ENCODE results near the gene ZCCHC24.

The ZCCHC24 gene

GRCh38 chr10:79430936-79431335 is 14.5 kb downstream of the ZCCHC24 start:
- DNase-seq, result no peak

DNA sequence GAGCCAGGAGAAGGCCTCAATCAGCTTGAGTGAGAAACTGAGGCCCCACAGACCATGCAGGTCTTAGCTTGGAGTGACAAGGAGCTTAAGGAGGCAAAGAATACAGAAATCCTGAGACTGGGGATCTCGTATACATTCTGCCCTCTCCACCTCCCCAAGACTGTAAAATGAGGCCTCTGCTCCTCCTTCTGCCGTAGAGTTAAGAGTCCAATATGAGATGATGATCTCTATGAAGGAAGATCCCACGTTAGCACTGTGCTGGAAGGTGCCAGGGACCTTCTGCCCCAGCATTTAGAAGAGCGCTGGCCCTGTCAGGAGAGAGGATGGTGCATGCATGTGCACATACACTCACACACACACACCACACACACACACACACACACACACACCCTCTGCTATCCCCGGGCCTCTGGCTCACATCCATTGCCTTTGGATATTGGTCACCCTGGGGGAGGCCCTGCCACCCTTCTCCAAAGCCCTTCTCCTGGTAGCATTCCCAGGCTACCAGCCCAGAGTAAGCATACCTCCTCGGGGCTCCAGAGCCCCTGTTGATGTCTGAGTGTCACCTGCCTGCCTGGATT is 15.0 kb downstream of the ZCCHC24 start:
- DNase-seq, result no peak

DNA sequence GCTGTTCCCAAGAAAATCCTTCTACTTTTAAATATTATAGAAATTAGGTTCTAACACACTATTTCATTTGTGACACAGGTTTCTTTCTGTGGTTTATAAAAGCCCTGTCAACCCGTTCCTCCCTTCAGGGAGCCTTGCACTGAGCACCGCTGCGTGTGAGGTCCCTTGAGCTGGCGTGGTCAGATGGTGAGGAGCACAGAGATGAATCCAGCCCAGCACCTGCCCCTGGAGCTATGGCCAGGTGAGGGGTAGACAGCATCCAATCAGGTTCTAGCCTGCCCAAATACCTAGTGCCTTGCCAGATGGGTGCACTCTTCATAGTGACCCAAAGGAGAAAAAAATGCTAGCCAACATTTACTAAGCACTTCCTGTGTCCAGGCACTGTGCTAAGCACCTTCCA is 15.7 kb downstream of the ZCCHC24 start:
- DNase-seq, result no peak

DNA sequence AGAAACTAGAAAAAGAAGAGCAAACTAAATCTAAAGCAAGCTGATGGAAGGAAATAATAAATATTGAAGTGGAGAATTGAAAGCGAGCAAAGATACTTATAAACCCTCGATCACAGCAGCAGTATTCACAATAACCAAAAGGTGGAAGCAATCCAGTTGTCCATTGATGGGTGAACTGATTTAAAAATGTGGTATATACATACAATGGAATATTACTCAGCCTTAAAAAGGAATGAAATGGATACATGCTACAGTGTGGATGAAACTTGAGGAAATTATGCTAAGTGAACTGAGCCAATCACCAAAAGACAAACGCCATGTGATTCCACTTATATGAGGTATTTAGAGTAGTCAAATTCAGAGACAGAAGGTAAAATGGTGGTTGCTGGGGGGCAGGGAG is 17.5 kb downstream of the ZCCHC24 start:
- no peak for DNase-seq

DNA sequence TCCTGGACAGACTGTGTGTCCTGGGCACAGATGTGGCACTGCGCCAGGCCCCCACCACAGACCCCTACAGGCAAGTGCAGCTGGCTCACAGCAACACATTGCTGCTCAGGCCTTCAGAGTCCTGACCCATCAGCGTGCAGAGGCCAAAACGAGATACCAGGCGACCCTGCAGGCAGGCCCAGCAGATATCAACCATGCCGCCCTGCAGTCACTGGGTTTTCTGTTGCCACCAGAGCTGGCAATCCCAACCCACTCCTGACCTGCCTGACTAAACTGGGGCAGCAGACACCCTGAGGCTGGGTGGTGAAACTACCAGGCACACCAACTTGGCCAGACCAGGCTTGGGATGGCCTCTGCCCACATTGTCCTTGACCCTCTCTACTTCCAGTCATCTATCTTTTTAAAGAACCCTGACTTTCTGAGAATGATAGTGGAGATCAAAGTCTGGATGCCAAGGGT is 20.3 kb downstream of the ZCCHC24 start:
- no peak for DNase-seq

- no peak for DNase-seq
Measured at GRCh38 chr10:79424221-79425073, 21.0 kb downstream of the ZCCHC24 start.

GRCh38 chr10:79422178-79422892 is 23.1 kb downstream of the ZCCHC24 start:
- DNase-seq, result no peak

DNA sequence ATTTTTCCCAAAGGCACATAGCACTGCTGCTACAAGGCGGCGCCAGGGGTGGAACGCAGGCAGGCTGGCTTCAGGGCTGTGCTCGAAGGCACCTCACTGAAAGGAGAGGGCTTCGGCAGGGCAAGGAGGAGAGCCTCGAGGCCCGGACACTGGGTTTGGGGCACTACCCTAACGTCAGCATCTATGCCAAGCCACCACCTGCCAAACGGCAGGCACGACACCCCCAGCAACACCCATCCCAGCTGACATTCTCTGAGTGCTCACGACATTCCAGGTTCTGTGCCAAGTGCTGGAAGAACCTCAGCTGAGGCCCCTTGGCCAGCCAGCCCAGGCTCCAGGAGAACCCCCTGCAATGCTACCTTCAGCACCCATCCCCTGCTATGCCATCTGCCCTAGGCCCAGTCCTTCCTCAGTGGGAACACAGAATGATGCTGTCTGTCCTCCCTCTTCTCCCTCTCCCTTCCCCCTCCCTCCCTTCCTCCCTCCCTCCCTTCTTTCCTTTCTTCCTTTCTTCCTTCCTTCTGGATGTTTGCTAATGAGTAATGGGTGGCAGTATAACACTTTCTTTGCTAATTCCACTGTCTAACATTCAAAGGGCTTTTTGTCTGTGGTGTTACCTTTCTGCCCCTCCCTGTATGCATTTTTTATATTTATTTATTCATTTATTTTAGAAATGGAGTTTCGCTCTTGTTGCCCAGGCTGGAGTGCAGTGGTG is 24.3 kb downstream of the ZCCHC24 start:
- DNase-seq, result no peak

GRCh38 chr10:79418886-79419595 is 26.4 kb downstream of the ZCCHC24 start:
- DNase-seq, result no peak

DNA sequence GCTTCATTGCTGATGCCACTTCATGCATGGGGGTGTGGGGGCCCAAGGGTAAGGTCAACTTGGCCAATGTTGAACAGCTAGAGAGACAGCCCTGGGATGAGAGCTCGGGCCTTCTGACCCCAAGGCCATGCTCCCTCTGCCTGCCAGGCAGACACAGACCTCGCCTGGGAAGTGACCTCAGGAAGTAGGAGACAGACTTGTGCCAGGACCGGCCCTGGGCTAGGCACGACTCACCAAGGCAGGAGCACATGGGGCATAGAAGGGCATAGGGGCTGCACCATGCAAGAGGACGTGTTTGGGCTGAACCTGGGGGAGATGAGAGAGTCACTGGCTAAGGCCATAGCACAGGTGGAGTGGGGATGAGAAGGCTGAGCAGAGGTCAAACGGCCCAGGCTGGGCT is 27.1 kb downstream of the ZCCHC24 start:
- DNase-seq, result no peak

DNA sequence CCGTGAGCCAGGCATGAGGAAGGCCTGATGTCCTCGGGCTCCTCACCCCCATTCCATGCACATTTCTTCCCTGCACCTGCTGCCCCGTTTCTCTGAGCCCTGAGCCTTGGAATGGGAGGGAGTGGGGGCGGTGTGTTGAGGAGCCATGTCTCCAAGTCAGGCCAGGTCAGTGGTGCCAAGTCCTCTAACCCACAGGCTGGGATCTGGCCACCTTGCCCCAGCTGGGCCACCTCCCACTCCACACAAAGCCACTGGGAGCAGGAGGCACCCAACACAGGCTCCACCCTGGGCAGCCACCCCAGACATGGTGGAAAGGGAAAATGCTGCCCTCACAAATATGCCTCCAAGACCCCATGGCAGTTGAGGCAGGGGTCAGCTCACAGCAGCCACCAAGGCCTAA is 27.7 kb downstream of the ZCCHC24 start:
- no peak for DNase-seq

- DNase-seq, result no peak
Measured at GRCh38 chr10:79417266-79417665, 28.2 kb downstream of the ZCCHC24 start.

DNA sequence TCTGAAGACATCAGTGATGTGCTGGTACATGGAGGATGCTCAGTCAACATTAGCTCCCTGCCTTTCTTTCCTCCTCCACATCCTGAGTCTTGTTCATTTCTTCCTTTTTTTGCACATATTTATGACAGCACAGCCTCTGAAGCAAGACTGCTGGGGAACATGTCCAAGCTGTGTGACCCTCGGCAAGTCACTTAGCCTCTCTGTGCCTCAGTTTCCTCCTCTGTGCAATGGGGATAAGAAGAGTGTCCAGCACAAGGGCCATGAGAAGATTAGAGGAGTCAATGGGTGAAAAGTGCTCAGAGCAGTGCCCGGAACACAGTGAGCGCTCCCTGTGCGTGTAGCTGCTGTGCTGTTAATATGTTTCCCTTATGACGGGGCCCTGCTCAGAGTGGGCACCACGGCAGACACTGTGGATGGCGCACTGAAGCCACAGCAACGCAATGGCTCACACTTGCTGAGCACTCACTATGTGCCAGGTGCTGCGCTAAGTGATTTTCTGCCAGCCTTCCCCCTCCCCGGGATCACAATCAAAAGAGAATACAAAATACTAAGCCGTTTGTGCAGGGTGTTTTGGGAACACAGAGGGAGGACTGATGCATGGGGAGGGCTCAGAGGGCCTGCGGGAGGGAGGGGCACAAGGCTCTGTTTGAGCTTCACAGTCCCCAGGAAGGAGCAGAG is 28.7 kb downstream of the ZCCHC24 start:
- no peak for DNase-seq

DNA sequence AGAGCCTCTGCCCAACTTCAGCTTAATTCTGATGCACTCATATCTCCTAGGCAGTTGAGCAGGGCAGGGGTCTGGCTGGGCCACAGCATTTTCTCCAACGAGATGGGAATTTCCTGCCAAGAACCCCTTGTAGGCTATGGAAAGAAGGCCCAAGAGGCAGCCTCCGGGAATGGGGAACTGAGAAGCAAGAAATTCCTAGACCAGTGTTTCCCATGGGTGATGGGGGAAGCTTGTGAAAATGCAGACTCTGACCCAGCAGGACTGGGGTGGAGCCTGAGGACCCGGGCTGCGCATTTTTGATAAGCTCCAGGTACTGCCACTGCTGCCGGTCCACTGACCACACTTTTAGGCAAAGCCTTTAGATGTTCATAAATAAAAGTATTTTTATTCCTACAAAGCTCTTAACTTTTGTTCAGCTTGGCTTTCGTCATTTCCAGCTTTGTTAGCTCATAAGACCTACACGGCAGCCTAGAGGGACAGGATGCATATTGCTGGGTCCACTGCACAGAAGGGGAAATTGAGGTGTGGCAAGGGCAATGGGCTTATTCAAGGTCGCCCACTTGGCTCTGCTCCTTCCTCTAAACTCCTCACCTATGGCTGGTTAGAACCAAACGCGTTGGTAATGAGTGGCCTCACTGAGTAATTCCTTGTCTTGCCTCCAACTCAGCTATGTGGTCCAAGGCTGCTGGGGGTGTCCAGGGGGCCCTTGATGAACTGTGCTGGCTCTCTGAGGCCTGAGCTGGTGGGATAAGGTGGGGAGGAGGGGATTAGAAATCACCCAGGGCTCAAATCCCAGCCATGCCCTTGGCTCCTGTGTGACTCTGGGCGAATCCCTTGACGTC is 29.5 kb downstream of the ZCCHC24 start:
- DNase-seq, result no peak

GRCh38 chr10:79414714-79415113 is 30.7 kb downstream of the ZCCHC24 start:
- no peak for DNase-seq

DNA sequence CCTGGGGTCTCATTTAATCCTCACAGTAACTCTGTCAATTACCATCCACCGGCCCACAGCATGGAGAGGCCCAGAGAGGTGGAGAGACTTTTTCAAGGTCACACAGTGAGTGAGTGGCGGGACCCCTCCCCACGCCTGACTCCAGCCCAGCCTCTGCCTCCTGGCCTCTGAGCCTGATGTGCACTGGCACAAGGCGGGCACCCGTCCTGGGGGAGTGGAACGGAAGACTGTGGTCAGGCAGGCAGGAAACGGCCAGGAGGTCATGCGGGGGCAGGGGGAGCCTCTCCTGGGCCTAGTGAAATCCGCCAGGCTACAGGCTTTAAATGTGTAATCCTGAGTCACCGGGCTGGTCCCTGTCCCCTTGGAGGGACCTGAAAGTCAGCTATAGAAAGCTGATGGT is 32.2 kb downstream of the ZCCHC24 start:
- no peak for DNase-seq

- DNase-seq, result no peak
Measured at GRCh38 chr10:79412516-79412915, 32.9 kb downstream of the ZCCHC24 start.

DNA sequence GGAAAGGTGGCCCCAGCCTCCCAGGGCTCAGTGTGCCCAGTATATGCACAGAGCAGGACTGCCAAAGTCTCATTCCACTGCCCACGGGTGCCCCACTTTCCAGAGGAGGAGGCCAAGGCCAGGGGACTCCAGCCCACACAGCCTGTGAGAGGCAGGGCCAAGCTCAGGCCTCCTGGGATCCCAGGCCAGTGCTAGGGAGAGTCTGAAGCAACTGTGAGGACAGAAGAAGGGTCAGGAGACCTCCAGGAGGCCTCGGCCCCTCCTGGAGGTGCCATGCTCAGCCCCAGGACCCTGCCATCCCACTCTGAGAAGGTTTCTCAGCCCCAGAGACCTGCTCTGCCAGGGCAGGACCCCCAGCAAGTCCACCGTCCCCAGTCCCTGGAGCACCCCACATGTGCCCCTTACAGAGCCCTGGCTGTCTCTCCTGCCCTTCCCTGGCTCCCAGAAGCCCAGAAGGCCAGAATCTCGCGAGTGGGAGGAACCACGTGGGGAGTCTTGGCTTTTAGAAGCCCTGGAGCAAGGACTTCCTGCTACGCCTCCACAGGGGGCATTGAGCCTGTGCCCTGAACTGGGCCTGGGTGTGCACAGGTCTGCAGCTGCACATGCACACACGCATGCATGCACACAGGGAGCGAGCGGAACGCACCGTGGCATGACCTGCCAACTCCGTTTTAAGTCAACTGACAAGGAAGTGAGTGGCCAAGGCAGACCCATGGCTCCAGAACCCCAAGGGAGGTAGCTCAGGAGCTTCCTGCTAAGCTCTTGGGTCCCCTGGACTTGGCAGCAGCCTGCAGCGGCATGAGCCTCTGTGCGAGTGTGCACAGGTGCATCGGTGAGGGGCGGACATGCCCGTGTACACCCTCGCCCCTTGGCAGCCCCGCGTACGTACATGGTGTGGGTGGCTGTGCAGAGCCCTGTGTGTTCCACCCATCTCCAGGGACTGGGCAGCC is 33.6 kb downstream of the ZCCHC24 start:
- DNase-seq, result peak; percentile 45

- DNase-seq, result no peak
Measured at GRCh38 chr10:79410315-79411094, 34.9 kb downstream of the ZCCHC24 start.

Measured in retina (tissue), 1 donor.